Cerebellar cortex (tissue), 1 donor: ENCODE results near the gene SLC17A1.
"Not testable (repeated sequence)": the region's sequence is repeated elsewhere in the genome, so short reads cannot be mapped to it uniquely, and the experiment has no call there.

Source experiments
- DNase-seq: peaks from one replicate; pipeline ENCODE4 v3.0.0-alpha.2; 2015; ENCODE audit warnings: low spot score

The SLC17A1 gene

GRCh38 chr6:25756382-25757363 lies 75.2 kb downstream of the SLC17A1 start:
- no peak for DNase-seq

- DNase-seq: no peak
Observed at GRCh38 chr6:25755483-25755882, 76.4 kb downstream of the SLC17A1 start.

GRCh38 chr6:25754535-25754934 lies 77.3 kb downstream of the SLC17A1 start, which contains the start of gene SLC17A4:
Gene SLC17A4, plus strand, starts transcription at chr6:25754742. Its CDS starts 7,221 bp downstream, at chr6:25761963.
- no peak for DNase-seq

DNA sequence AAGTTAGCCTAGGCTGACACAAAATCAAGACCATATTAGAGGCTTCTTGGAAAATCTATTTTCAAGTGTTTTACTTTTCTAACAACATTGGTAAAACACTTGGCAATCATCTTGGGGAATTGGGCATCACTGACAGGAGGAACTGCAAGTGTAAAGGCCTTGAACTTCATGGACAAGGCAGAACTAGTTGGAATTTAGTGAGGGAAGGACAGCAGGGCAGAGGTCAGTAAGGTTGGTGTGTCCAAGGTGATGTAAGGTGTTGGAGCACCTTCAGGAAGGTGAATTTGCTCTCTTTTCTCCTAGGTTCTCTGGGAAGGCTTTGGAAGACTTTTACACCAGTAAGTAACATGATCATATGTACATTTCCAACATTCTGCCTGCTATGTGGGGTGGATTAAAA lies 78.8 kb downstream of the SLC17A1 start:
- no peak for DNase-seq

GRCh38 chr6:25750906-25751305 lies 80.9 kb downstream of the SLC17A1 start:
- DNase-seq: no peak

- DNase-seq: no peak
Observed at GRCh38 chr6:25749837-25750236, 82.0 kb downstream of the SLC17A1 start.

DNA sequence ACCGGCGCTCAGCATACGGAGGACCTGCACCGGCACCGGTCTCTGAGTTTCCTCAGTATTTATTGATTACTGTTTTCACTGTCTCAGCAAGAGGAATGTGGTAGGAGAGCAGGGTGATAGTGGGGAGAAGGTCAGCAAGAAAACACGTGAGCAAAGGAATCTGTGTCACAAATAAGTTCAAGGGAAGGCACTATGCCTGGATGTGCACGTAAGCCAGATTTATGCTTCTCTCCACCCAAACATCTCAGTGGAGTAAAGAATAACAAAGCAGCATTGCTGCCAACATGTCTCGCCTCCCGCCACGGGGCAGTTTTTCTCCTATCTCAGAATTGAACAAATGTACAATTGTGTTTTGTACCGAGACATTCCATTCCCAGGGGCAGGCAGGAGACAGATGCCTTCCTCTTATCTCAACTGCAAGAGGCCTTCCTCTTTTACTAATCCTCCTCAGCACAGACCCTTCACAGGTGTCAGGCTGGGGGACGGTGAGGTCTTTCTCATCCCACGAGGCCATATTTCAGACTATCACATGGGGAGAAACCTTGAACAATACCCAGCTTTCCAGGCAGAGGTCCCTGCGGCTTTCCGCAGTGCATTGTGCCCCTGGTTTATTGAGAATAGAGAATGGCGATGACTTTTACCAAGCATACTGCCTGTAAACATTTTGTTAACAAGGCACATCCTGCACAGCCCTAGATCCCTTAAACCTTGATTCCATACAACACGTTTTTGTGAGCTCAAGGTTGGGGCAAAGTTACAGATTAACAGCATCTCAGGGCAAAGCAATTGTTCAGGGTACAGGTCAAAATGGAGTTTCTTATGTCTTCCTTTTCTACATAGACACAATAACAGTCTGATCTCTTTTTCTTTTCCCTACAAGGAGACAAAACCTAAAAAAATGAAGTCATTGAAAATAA lies 83.0 kb downstream of the SLC17A1 start:
- DNase-seq: not testable (repeated sequence)

- DNase-seq: no peak
Observed at GRCh38 chr6:25748049-25748448, 83.8 kb downstream of the SLC17A1 start.

GRCh38 chr6:25747477-25747876 lies 84.4 kb downstream of the SLC17A1 start:
- no peak for DNase-seq

- DNase-seq: no peak
Observed at GRCh38 chr6:25746968-25747367, 84.9 kb downstream of the SLC17A1 start.

GRCh38 chr6:25745836-25746235 lies 86.0 kb downstream of the SLC17A1 start:
- no peak for DNase-seq

- no peak for DNase-seq
Observed at GRCh38 chr6:25743868-25744267, 88.0 kb downstream of the SLC17A1 start.

- DNase-seq: no peak
Observed at GRCh38 chr6:25735261-25735660, 96.6 kb downstream of the SLC17A1 start.
